ENCODE data around the gene ETV3. TPM values are rescaled to one million over a fixed set of nuclear protein-coding genes. Genes with fewer than 3 reads are reported as not detected.

ETV3 gene
- total and polyA plus RNA-seq, 8 donors: 3.8 to 30.8 (median 11.5) TPM

GRCh38 chr1:157095551-157095950, 42.6 kb downstream of the ETV3 start:
- H3K4me3 ChIP-seq: no peak overlapping the region
- DNase-seq: no peak
- peaks cover 0 to 5% (median 0%) of the 10 kb centered on the region in 3 donors for H3K27me3 ChIP-seq
- H3K4me1 ChIP-seq: peaks cover 3 to 8% (median 8%) of the 10 kb centered on the region in 4 donors
- H3K9me3 ChIP-seq: no peaks in the 10 kb centered on the region
- intact Hi-C loops (cut with DNase I; ENCODE audit: low total_unique reads): no loop called here
- WGBS, 5 donors: 69 to 92% (median 82%) methylated on average over 2 of the region's 2 CpGs
- TF ChIP-seq CTCF (IDR thresholded peaks at IDR 0.05) (no peak), POLR2A (IDR thresholded peaks at IDR 0.05) (no peak), EP300 (IDR thresholded peaks at IDR 0.05) (no peak), POLR2AphosphoS5 (IDR thresholded peaks at IDR 0.05) (no peak)
- H3K27ac ChIP-seq: no peak overlapping the region
- H3K36me3 ChIP-seq: no peaks in the 10 kb centered on the region

DNA sequence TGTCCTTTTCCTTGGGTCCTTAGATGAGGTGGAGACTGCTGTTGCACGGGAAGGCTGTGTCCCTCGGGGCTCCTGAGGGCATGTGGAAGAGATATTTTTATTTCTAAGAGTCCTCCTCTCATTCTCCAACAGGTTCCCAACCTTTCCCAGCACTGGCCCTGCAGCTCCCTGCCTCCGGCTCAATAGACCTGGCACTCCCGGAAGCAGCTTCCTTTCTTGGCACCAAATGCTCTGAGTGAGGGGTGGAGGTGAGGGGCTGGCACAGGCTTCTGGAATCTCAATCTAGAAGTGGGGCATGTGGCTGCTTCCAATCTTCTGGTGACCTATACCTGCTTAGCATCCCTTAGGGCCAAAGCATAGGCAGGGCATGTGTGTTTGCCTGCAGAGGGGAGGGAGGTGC, 43.1 kb downstream of the ETV3 start:
- intact Hi-C loops (cut with DNase I; ENCODE audit: low total_unique reads): no loop called here
- no peak for DNase-seq
- 53 to 73% (median 64%) methylated on average over 4 of the region's 4 CpGs for WGBS, 5 donors
- H3K4me1 ChIP-seq: peaks cover 3 to 13% (median 10%) of the 10 kb centered on the region in 4 donors
- H3K36me3 ChIP-seq: no peaks in the 10 kb centered on the region
- H3K9me3 ChIP-seq: no peaks in the 10 kb centered on the region
- TF ChIP-seq POLR2A (IDR thresholded peaks at IDR 0.05): no peak
- no peak for TF ChIP-seq CTCF (IDR thresholded peaks at IDR 0.05)
- no peak for TF ChIP-seq POLR2AphosphoS5 (IDR thresholded peaks at IDR 0.05)
- TF ChIP-seq EP300 (IDR thresholded peaks at IDR 0.05): no peak
- no peak overlapping the region for H3K27ac ChIP-seq
- peaks cover 0 to 5% (median 0%) of the 10 kb centered on the region in 3 donors for H3K27me3 ChIP-seq
- no peak overlapping the region for H3K4me3 ChIP-seq

DNA sequence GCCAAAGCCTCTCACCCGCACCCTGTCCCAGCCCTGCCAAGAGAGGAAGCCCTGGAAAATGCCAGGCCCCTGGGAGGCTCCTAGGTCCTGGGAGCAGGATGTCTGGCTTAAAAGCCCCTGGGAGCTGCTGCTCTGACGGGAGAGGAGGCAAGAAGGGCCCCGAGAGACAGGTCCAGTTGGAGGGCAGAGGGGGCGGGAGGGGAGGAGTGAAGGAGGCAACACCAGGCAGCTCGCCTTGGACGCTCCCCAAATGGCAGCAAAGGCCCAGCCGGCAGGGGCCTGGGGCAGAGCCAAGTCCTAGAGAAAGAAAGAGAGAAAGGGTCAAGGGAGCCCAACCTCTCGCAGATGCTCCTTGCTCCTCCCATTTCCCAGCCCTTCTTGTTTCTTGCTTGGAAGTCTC, 45.4 kb downstream of the ETV3 start:
- H3K9me3 ChIP-seq: no peaks in the 10 kb centered on the region
- H3K27ac ChIP-seq: no peak overlapping the region
- 18 to 42% (median 23%) methylated on average over 7 to 8 of the region's 8 CpGs for WGBS, 5 donors
- H3K4me3 ChIP-seq: no peak overlapping the region
- DNase-seq: peak; percentile 31 to 72
- intact Hi-C loops (cut with DNase I; ENCODE audit: low total_unique reads): no loop called here
- no peak for TF ChIP-seq POLR2AphosphoS5 (IDR thresholded peaks at IDR 0.05)
- no peak for TF ChIP-seq CTCF (IDR thresholded peaks at IDR 0.05)
- TF ChIP-seq POLR2A (IDR thresholded peaks at IDR 0.05): no peak
- no peak for TF ChIP-seq EP300 (IDR thresholded peaks at IDR 0.05)
- no peaks in the 10 kb centered on the region for H3K36me3 ChIP-seq
- H3K4me1 ChIP-seq: peaks cover 3 to 15% (median 11%) of the 10 kb centered on the region in 4 donors
- H3K27me3 ChIP-seq: peaks cover 0 to 5% (median 0%) of the 10 kb centered on the region in 3 donors

DNA sequence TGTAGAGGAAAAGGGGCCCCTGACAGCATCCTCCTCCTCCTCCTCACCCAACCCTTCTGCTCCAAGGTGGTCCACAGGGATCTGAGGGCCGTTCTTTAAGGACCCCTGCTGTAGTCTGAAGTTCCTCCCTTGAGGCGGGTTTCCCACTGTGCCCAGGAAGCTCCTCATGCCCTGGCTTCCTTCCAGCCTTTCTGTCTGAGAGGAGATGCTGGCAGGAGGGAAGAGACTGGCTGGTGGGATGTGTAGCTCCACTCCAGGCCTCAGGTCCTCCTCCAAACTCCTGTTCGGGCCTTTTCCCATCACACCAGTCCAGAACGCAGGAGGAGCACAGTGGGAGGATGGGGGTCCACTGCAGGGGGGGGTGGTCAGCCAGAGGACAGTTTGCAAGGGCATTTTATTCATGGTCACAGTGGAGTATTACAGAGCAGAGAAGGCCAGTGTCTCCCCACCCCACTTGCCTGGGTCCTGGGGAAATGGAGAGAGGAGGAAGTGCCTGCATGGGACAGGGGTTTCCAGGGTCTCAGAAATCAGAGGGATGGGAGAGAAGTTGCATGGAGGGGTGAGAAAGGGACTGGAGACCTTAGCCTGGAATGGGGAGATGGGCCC, 46.4 kb downstream of the ETV3 start:
- H3K36me3 ChIP-seq: no peaks in the 10 kb centered on the region
- intact Hi-C loops (cut with DNase I; ENCODE audit: low total_unique reads): no loop called here
- no peaks in the 10 kb centered on the region for H3K9me3 ChIP-seq
- 78 to 91% (median 90%) methylated on average over 4 of the region's 4 CpGs for WGBS, 5 donors
- TF ChIP-seq POLR2A (IDR thresholded peaks at IDR 0.05) (no peak), CTCF (IDR thresholded peaks at IDR 0.05) (no peak), EP300 (IDR thresholded peaks at IDR 0.05) (no peak), POLR2AphosphoS5 (IDR thresholded peaks at IDR 0.05) (no peak)
- H3K4me3 ChIP-seq: no peak overlapping the region
- DNase-seq: no peak
- peaks cover 0 to 5% (median 0%) of the 10 kb centered on the region in 3 donors for H3K27me3 ChIP-seq
- H3K4me1 ChIP-seq: peaks cover 3 to 15% (median 11%) of the 10 kb centered on the region in 4 donors
- no peak overlapping the region for H3K27ac ChIP-seq

Data from stomach (tissue), 9 donors.